Smooth muscle cell (in vitro differentiated cells): ENCODE measurements around the gene NCOA7. TPM values are rescaled to one million over a fixed set of nuclear protein-coding genes. Genes with fewer than 3 reads are reported as not detected.

Experiments
- DNase-seq: peaks from one replicate; lab custom pipeline; 2025; ENCODE audit not compliant: unreplicated experiment; lab: John Stamatoyannopoulos, UW
- H2AFZ ChIP-seq: fragments of 200-600 bp; sonication (generic); 2 replicates; pipeline ENCODE4 v1.6.0; 2016; ENCODE audit warnings: antibody characterized with exemption, low read depth, mild to moderate bottlenecking
- H3F3A ChIP-seq: fragments of 200-600 bp; sonication (generic); 2 replicates; pipeline ENCODE4 v1.6.0; 2017; ENCODE audit warnings: antibody characterized with exemption, low read depth
- H3K27ac ChIP-seq: fragments of 200-600 bp; sonication (generic); 2 replicates; pipeline ENCODE4 v1.5.1; 2016; ENCODE audit warnings: low read depth, mild to moderate bottlenecking
- H3K27me3 ChIP-seq: fragments of 200-600 bp; sonication (generic); 2 replicates; pipeline ENCODE4 v1.6.1; 2016; ENCODE audit warnings: low read depth, mild to moderate bottlenecking
- H3K36me3 ChIP-seq: fragments of 200-600 bp; sonication (generic); 2 replicates; pipeline ENCODE4 v1.5.1; 2016; ENCODE audit warnings: low read depth
- H3K4me1 ChIP-seq: fragments of 200-600 bp; sonication (generic); 2 replicates; pipeline ENCODE4 v1.5.1; 2016; ENCODE audit warnings: low read depth
- H3K4me2 ChIP-seq: fragments of 200-600 bp; sonication (generic); 2 replicates; pipeline ENCODE4 v1.6.0; 2016; ENCODE audit warnings: mild to moderate bottlenecking
- H3K4me3 ChIP-seq: fragments of 200-600 bp; sonication (generic); 2 replicates; pipeline ENCODE4 v1.5.1; 2016; ENCODE audit warnings: mild to moderate bottlenecking
- H3K79me2 ChIP-seq: fragments of 200-600 bp; sonication (generic); 2 replicates; pipeline ENCODE4 v1.6.0; 2016; ENCODE audit warnings: low read depth, mild to moderate bottlenecking
- H3K9ac ChIP-seq: fragments of 200-600 bp; sonication (generic); 2 replicates; pipeline ENCODE4 v1.6.0; 2016; ENCODE audit warnings: low read depth
- H3K9me3 ChIP-seq: fragments of 200-600 bp; sonication (generic); replicated peaks from 2 replicates; pipeline ENCODE4 v1.5.1; 2016; ENCODE audit warnings: low read depth
- H4K20me1 ChIP-seq: fragments of 200-600 bp; sonication (generic); 2 replicates; pipeline ENCODE4 v1.6.0; 2016; ENCODE audit warnings: low read depth
- CTCF ChIP-seq: fragments of 200-600 bp; sonication (generic); IDR thresholded peaks from 2 replicates; pipeline ENCODE4 v1.5.1; 2017; ENCODE audit warnings: borderline replicate concordance, mild to moderate bottlenecking, antibody characterized with exemption; ENCODE audit not compliant: insufficient read depth, poor library complexity, severe bottlenecking
- WGBS: methylation state at CpG from one replicate; pipeline ENCODE4 v1.1.7; 2016; ENCODE audit warnings: low lambda C conversion rate; 5-methylcytosine and 5-hydroxymethylcytosine counted together
- polyA plus RNA-seq: library from polyadenylated mRNA; unstranded; fragments of >200 nt; fragmentation: Nextera tagmentation; extraction: Ambion mirVana; gene quantifications from 2 replicates; pipeline ENCODE4 v1.2.1, GENCODE V29; 2016
- total RNA-seq: library from RNA; depleted of rRNA; stranded (reverse); fragments of >200 nt; gene quantifications from 2 replicates; pipeline ENCODE4 v1.2.3, GENCODE V29; 2014

Gene NCOA7
- total and polyA plus RNA-seq, 2 experiments from 2014 or later = 38.1 to 44.0 TPM

DNA sequence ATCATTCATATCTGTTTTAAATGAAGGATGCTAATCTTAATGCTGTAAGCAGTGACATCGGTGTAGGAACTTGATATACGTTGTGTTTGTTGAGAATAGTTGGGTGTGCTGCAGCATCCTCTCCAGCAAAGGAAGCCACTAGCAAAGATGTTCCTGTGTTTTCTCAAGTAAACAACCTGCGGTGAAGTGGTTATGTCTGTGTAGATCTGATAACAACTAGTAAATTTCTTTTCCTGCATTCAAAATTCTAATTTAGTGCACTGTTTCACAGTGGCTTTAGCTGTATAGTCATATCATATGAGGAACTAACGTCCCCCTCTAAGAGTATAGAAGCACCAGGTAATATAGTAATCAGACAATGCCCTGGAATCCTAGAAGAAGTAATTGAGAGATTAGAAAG, 38.7 kb downstream of the NCOA7 start:
- no peak overlapping the region for H2AFZ ChIP-seq
- no peaks in the 10 kb centered on the region for H3F3A ChIP-seq
- peaks cover 6% of the 10 kb centered on the region for H3K4me1 ChIP-seq
- DNase-seq = no peak
- H4K20me1 ChIP-seq = no peaks in the 10 kb centered on the region
- H3K27me3 ChIP-seq = no peaks in the 10 kb centered on the region
- no peak for TF ChIP-seq CTCF
- no peak overlapping the region for H3K27ac ChIP-seq
- peaks cover 4% of the 10 kb centered on the region for H3K79me2 ChIP-seq
- no peaks in the 10 kb centered on the region for H3K9me3 ChIP-seq
- 89% methylated on average over 4 of the region's 4 CpGs for WGBS
- no peaks in the 10 kb centered on the region for H3K36me3 ChIP-seq
- H3K9ac ChIP-seq = no peak overlapping the region
- no peak overlapping the region for H3K4me3 ChIP-seq
- no peak overlapping the region for H3K4me2 ChIP-seq

DNA sequence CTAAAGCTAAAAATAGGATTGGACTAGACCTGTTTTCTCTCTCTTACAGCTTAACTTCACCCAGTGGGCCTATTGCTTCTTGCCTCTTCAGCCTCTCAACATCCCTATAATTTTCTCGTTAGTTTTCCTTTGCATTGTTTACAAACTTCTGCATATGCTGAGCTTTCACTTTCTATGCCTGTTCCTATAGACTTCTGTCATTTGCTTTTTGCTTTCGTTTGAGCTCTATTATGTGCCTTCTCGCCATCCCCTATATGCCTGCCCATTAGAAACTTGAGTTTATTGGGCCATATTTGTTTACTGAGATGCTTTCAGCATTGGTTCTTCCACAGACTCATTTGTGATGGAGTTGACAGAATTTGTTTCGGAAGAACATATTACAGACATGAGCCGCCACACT, 40.9 kb downstream of the NCOA7 start:
- Histone ChIP-seq H3K9ac (no peak overlapping the region), H3K4me3 (no peak overlapping the region), H3K9me3 (no peaks in the 10 kb centered on the region), H3K79me2 (peaks cover 4% of the 10 kb centered on the region), H3K27ac (no peak overlapping the region), H2AFZ (no peak overlapping the region), H3K36me3 (no peaks in the 10 kb centered on the region), H4K20me1 (no peaks in the 10 kb centered on the region), H3K4me2 (no peak overlapping the region), H3K27me3 (no peaks in the 10 kb centered on the region), H3F3A (no peaks in the 10 kb centered on the region), H3K4me1 (peaks cover 12% of the 10 kb centered on the region)
- no peak for TF ChIP-seq CTCF
- no peak for DNase-seq
- 88% methylated on average over 5 of the region's 5 CpGs for WGBS

GRCh38 chr6:125832391-125833117, 41.8 kb downstream of the NCOA7 start:
- H2AFZ ChIP-seq = no peak overlapping the region
- no peak for DNase-seq
- H4K20me1 ChIP-seq = no peaks in the 10 kb centered on the region
- WGBS = 96% methylated on average over 5 of the region's 5 CpGs
- H3K4me1 ChIP-seq = peaks cover 12% of the 10 kb centered on the region
- H3K4me2 ChIP-seq = no peak overlapping the region
- H3K9me3 ChIP-seq = no peaks in the 10 kb centered on the region
- no peaks in the 10 kb centered on the region for H3F3A ChIP-seq
- no peak overlapping the region for H3K27ac ChIP-seq
- no peaks in the 10 kb centered on the region for H3K36me3 ChIP-seq
- no peak for TF ChIP-seq CTCF
- no peak overlapping the region for H3K4me3 ChIP-seq
- H3K27me3 ChIP-seq = no peaks in the 10 kb centered on the region
- H3K9ac ChIP-seq = no peak overlapping the region
- H3K79me2 ChIP-seq = peaks cover 4% of the 10 kb centered on the region

- Histone ChIP-seq H3K27me3 (no peaks in the 10 kb centered on the region), H3K4me1 (peaks cover 12% of the 10 kb centered on the region), H3K4me3 (no peak overlapping the region), H3K9me3 (no peaks in the 10 kb centered on the region), H3F3A (no peaks in the 10 kb centered on the region), H3K27ac (peak overlapping the region; percentile 57), H3K36me3 (no peaks in the 10 kb centered on the region), H4K20me1 (no peaks in the 10 kb centered on the region), H3K79me2 (peaks cover under 1% of the 10 kb centered on the region), H3K4me2 (peak overlapping the region; percentile 46), H2AFZ (peak overlapping the region; percentile 26), H3K9ac (no peak overlapping the region)
- WGBS = 68% methylated on average over 2 of the region's 2 CpGs
- no peak for DNase-seq
- no peak for TF ChIP-seq CTCF
Measured at GRCh38 chr6:125834348-125834747, 43.6 kb downstream of the NCOA7 start.
